H9 (cell line): Measurements from ENCODE around the gene DCP1A. TPM values are rescaled to one million over a fixed set of nuclear protein-coding genes. Genes with fewer than 3 reads are reported as not detected.

Experiments used
- DNase-seq: peaks from one replicate; pipeline ENCODE4 v3.0.0-alpha.2; 2017
- H2AFZ ChIP-seq: one replicate; pipeline ENCODE4 v1.6.1; 2013; ENCODE audit warnings: mild to moderate bottlenecking, low read length, control low read depth, moderate library complexity
- H2AK5ac ChIP-seq: 2 replicates; pipeline ENCODE4 v1.6.1; 2013; ENCODE audit warnings: low read length, control low read depth, mixed read lengths; ENCODE audit not compliant: insufficient read length
- H2BK120ac ChIP-seq: one replicate; pipeline ENCODE4 v1.6.1; 2013; ENCODE audit warnings: low read depth, mild to moderate bottlenecking, low read length, control low read depth, inconsistent platforms; ENCODE audit not compliant: poor library complexity, severe bottlenecking
- H2BK12ac ChIP-seq: 2 replicates; pipeline ENCODE4 v1.6.1; 2013; ENCODE audit warnings: low read length, control low read depth, mixed read lengths, low read depth; ENCODE audit not compliant: insufficient read length
- H2BK15ac ChIP-seq: 2 replicates; pipeline ENCODE4 v1.6.1; 2013; ENCODE audit warnings: low read depth, low read length, control low read depth
- H2BK20ac ChIP-seq: one replicate; pipeline ENCODE4 v1.6.1; 2013; ENCODE audit warnings: low read depth, mild to moderate bottlenecking, low read length, control low read depth, inconsistent platforms; ENCODE audit not compliant: poor library complexity, severe bottlenecking
- H2BK5ac ChIP-seq: 2 replicates; pipeline ENCODE4 v1.6.1; 2013; ENCODE audit warnings: low read length, control low read depth, mixed read lengths; ENCODE audit not compliant: insufficient read length
- H3K14ac ChIP-seq: 2 replicates; pipeline ENCODE4 v1.6.1; 2013; ENCODE audit warnings: low read length, control low read depth; ENCODE audit not compliant: insufficient read depth
- H3K18ac ChIP-seq: 2 replicates; pipeline ENCODE4 v1.6.1; 2013; ENCODE audit warnings: low read depth, mild to moderate bottlenecking, mixed read lengths, low read length, control low read depth; ENCODE audit not compliant: insufficient read length
- H3K23ac ChIP-seq: 2 replicates; pipeline ENCODE4 v1.6.1; 2013; ENCODE audit warnings: low read length, control low read depth, mixed read lengths, low read depth; ENCODE audit not compliant: insufficient read length
- H3K23me2 ChIP-seq: 2 replicates; pipeline ENCODE4 v1.6.1; 2013; ENCODE audit warnings: low read depth, mild to moderate bottlenecking, mixed read lengths, low read length, control low read depth; ENCODE audit not compliant: insufficient read length, poor library complexity, severe bottlenecking
- H3K27ac ChIP-seq: 2 replicates; pipeline ENCODE4 v1.5.1; 2013; ENCODE audit warnings: low read length, control low read depth, mixed read lengths, low read depth; ENCODE audit not compliant: insufficient read length
- H3K27me3 ChIP-seq: 2 replicates; pipeline ENCODE4 v1.6.1; 2013; ENCODE audit warnings: low read length, control low read depth, inconsistent platforms; ENCODE audit not compliant: insufficient read depth
- H3K4ac ChIP-seq: 2 replicates; pipeline ENCODE4 v1.6.1; 2013; ENCODE audit warnings: low read depth, mild to moderate bottlenecking, control low read depth, inconsistent platforms, low read length, moderate library complexity
- H3K4me1 ChIP-seq: 2 replicates; pipeline ENCODE4 v1.6.1; 2013; ENCODE audit warnings: low read length, control low read depth, inconsistent platforms; ENCODE audit not compliant: insufficient read depth
- H3K4me2 ChIP-seq: 2 replicates; pipeline ENCODE4 v1.6.1; 2013; ENCODE audit warnings: low read length, control low read depth, mixed read lengths; ENCODE audit not compliant: insufficient read length, insufficient read depth
- H3K56ac ChIP-seq: 2 replicates; pipeline ENCODE4 v1.6.1; 2013; ENCODE audit warnings: low read depth, mild to moderate bottlenecking, mixed read lengths, low read length, control low read depth; ENCODE audit not compliant: insufficient read length
- H3K79me1 ChIP-seq: 2 replicates; pipeline ENCODE4 v1.6.1; 2013; ENCODE audit warnings: low read depth, mild to moderate bottlenecking, moderate library complexity, low read length, control low read depth, inconsistent platforms; ENCODE audit not compliant: insufficient read depth, poor library complexity, severe bottlenecking
- H3K79me2 ChIP-seq: 2 replicates; pipeline ENCODE4 v1.6.1; 2013; ENCODE audit warnings: low read length, control low read depth, inconsistent platforms; ENCODE audit not compliant: insufficient read depth
- H3K9ac ChIP-seq: 2 replicates; pipeline ENCODE4 v1.6.1; 2013; ENCODE audit warnings: low read length, control low read depth, mixed read lengths; ENCODE audit not compliant: insufficient read length; ENCODE audit errors: extremely low read depth
- H3K9me3 ChIP-seq: one replicate; pipeline ENCODE4 v1.6.1; 2013; ENCODE audit warnings: low read depth, low read length, inconsistent platforms; ENCODE audit not compliant: control insufficient read depth
- H3T11ph ChIP-seq: one replicate; pipeline ENCODE4 v1.6.1; 2013; ENCODE audit warnings: mild to moderate bottlenecking, low read length, control low read depth, inconsistent platforms
- H4K20me1 ChIP-seq: one replicate; pipeline ENCODE4 v1.6.1; 2013; ENCODE audit not compliant: control insufficient read depth, insufficient read length, insufficient read depth
- H4K5ac ChIP-seq: 2 replicates; pipeline ENCODE4 v1.6.1; 2013; ENCODE audit warnings: low read depth, mild to moderate bottlenecking, mixed read lengths, low read length, control low read depth; ENCODE audit not compliant: insufficient read length
- H4K8ac ChIP-seq: replicated peaks from 2 replicates; pipeline ENCODE4 v1.6.1; 2013; ENCODE audit warnings: low read length, control low read depth, mixed read lengths, low read depth; ENCODE audit not compliant: insufficient read length
- H4K91ac ChIP-seq: 2 replicates; pipeline ENCODE4 v1.6.1; 2013; ENCODE audit warnings: low read depth, mild to moderate bottlenecking, moderate library complexity, mixed read lengths, low read length, control low read depth; ENCODE audit not compliant: insufficient read length
- H3K27ac Mint-ChIP-seq, 3 experiments: 2 replicates in 2 of 3; 3 replicates in 1 of 3; pipeline ENCODE4 v1.8.0; 2020 to 2021; ENCODE audit warnings: mixed read lengths in 3 of 3, mild to moderate bottlenecking in 1 of 3, moderate library complexity in 1 of 3
- H3K27me3 Mint-ChIP-seq: 2 replicates; pipeline ENCODE4 v1.8.0; 2021; ENCODE audit warnings: low read depth, mild to moderate bottlenecking, moderate library complexity, mixed read lengths
- H3K36me3 Mint-ChIP-seq, 3 experiments: 2 replicates in 2 of 3; 3 replicates in 1 of 3; pipeline ENCODE4 v1.8.0; 2020 to 2021; ENCODE audit warnings: low read depth in 3 of 3, mixed read lengths in 3 of 3; ENCODE audit not compliant: insufficient read depth in 1 of 3
- H3K4me1 Mint-ChIP-seq, 2 experiments: 2 replicates each; pipeline ENCODE4 v1.8.0; 2020; ENCODE audit warnings: mixed read lengths in 2 of 2
- H3K4me3 Mint-ChIP-seq, 2 experiments: 2 replicates in 1 of 2; 3 replicates in 1 of 2; pipeline ENCODE4 v1.8.0; 2020 to 2021; ENCODE audit warnings: mild to moderate bottlenecking in 2 of 2, mixed read lengths in 2 of 2, moderate library complexity in 1 of 2
- H3K9me3 Mint-ChIP-seq, 2 experiments: 2 replicates in 1 of 2; 3 replicates in 1 of 2; pipeline ENCODE4 v1.8.0; 2020; ENCODE audit warnings: mild to moderate bottlenecking in 2 of 2, mixed read lengths in 2 of 2, moderate library complexity in 1 of 2
- WGBS: extraction: QIAGEN DNeasy Blood & Tissue Kit; methylation state at CpG from one replicate; pipeline ENCODE4 v1.1.7; 2013; ENCODE audit warnings: missing lambda C conversion rate, low lambda C conversion rate, mixed read lengths; ENCODE audit not compliant: insufficient read length; ENCODE audit errors: extremely low coverage; 5-methylcytosine and 5-hydroxymethylcytosine counted together
- total RNA-seq: library from RNA; stranded (reverse); gene quantifications from 2 replicates; pipeline ENCODE4 v1.2.1, GENCODE V29; 2021
- TF ChIP-seq, protein P1 (sequence below): fragments of 200-600 bp; sonication (generic); conservative IDR thresholded peaks from 3 replicates; pipeline ENCODE4 v1.8.0; 2021; ENCODE audit warnings: antibody characterized with exemption, mild to moderate bottlenecking

The DCP1A gene
- total RNA-seq, 1 experiment from 2014 or later, result 17.8 TPM

DNA sequence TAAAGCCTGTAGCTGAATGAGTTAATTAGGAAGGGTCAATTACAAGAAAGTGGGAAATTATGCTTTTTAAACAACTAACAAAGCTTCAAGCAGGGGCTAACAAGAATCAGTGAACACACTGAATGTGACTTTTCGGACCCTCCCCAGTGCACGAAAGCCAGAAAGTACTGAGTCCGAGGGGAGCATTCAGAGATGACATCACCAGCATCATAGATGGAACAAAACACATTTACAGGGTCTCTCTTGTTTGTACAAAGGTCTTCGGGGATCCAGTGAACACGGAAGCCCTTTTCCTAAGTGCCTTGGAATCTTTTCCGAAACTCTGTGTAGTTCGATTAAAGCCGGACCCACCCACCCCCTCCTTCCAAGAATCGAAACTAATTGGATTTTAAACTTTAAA lies 829 bp downstream of the DCP1A start:
- Histone ChIP-seq H3K4ac (no peak overlapping the region), H2BK12ac (no peak overlapping the region), H3K23me2 (peaks cover 4% of the 10 kb centered on the region), H4K8ac (no peak overlapping the region), H2AK5ac (no peak overlapping the region), H3K23ac (no peak overlapping the region), H3K79me1 (no peaks in the 10 kb centered on the region), H2BK20ac (no peak overlapping the region), H3K56ac (no peak overlapping the region), H4K5ac (no peak overlapping the region), H3K4me2 (peak overlapping the region; percentile 82), H2AFZ (no peak overlapping the region), H3T11ph (no peak overlapping the region), H3K9ac (peak overlapping the region; percentile 94), H2BK15ac (no peak overlapping the region), H2BK120ac (no peak overlapping the region), H3K9me3 (no peaks in the 10 kb centered on the region), H4K91ac (no peak overlapping the region), H2BK5ac (no peak overlapping the region), H3K27ac (no peak overlapping the region), H3K18ac (no peak overlapping the region), H3K27me3 (no peaks in the 10 kb centered on the region), H3K14ac (no peak overlapping the region), H3K79me2 (peaks cover 3% of the 10 kb centered on the region; the same call in 1 of the 2 replicates), H4K20me1 (no peaks in the 10 kb centered on the region), H3K4me1 (no peaks in the 10 kb centered on the region)
- DNase-seq, result no peak
- H3K4me1 Mint-ChIP-seq, result peaks cover 14 to 16% of the 10 kb centered on the region in 2 experiments
- H3K27ac Mint-ChIP-seq, result peak overlapping the region; percentile 9 to 99 (median 98); a peak in 5 of 7 replicates
- no peaks in the 10 kb centered on the region for H3K9me3 Mint-ChIP-seq
- peak overlapping the region; percentile 99 to 100 for H3K4me3 Mint-ChIP-seq
- WGBS, result no CpG with 5 or more reads among the region's 9 CpGs
- TF ChIP-seq, protein P1, sequence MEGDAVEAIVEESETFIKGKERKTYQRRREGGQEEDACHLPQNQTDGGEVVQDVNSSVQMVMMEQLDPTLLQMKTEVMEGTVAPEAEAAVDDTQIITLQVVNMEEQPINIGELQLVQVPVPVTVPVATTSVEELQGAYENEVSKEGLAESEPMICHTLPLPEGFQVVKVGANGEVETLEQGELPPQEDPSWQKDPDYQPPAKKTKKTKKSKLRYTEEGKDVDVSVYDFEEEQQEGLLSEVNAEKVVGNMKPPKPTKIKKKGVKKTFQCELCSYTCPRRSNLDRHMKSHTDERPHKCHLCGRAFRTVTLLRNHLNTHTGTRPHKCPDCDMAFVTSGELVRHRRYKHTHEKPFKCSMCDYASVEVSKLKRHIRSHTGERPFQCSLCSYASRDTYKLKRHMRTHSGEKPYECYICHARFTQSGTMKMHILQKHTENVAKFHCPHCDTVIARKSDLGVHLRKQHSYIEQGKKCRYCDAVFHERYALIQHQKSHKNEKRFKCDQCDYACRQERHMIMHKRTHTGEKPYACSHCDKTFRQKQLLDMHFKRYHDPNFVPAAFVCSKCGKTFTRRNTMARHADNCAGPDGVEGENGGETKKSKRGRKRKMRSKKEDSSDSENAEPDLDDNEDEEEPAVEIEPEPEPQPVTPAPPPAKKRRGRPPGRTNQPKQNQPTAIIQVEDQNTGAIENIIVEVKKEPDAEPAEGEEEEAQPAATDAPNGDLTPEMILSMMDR, result no peak
- H3K27me3 Mint-ChIP-seq, result no peaks in the 10 kb centered on the region
- peaks cover 13 to 28% (median 27%) of the 10 kb centered on the region in 3 experiments; a peak in 6 of 7 replicates for H3K36me3 Mint-ChIP-seq
